Lung (tissue), 12 donors: Measurements from ENCODE around the gene FOXN3. TPM values are rescaled to one million over a fixed set of nuclear protein-coding genes. Genes with fewer than 3 reads are reported as not detected.

Source experiments
- ATAC-seq: fragments of 200-7000 bp; cut with Tn5 transposase; one replicate; pipeline ENCODE4 v1.9.1; 2020; ENCODE audit warnings: moderate number of reproducible peaks; ENCODE audit not compliant: insufficient read depth, low FRiP score
- DNase-seq, 3 donors: peaks; one replicate each; pipeline ENCODE4 v3.0.0-alpha.2; 2013 to 2017
- H3K27ac ChIP-seq, 2 donors: one replicate each; pipeline ENCODE4 v1.5.1; 2013; ENCODE audit warnings: mild to moderate bottlenecking in 2 of 2, moderate library complexity in 2 of 2, control low read depth in 1 of 2, inconsistent platforms in 1 of 2, low read depth in 1 of 2, low read length in 1 of 2
- H3K27me3 ChIP-seq, 3 donors: one replicate each; pipeline ENCODE4 v1.5.1; 2013; ENCODE audit warnings: low read length in 2 of 3; ENCODE audit not compliant: control insufficient read depth in 3 of 3, insufficient read depth in 3 of 3
- H3K36me3 ChIP-seq, 4 donors: one replicate each; pipeline ENCODE4 v1.5.1; 2013; ENCODE audit warnings: low read length in 4 of 4, mild to moderate bottlenecking in 1 of 4, moderate library complexity in 1 of 4; ENCODE audit not compliant: control insufficient read depth in 4 of 4, insufficient read depth in 4 of 4
- H3K4me1 ChIP-seq, 5 donors: one replicate each; pipeline ENCODE4 v1.5.1; 2013; ENCODE audit warnings: low read length in 5 of 5, mild to moderate bottlenecking in 2 of 5, moderate library complexity in 1 of 5; ENCODE audit not compliant: control insufficient read depth in 5 of 5, insufficient read depth in 5 of 5
- H3K4me3 ChIP-seq: one replicate; pipeline ENCODE4 v1.5.1; 2013; ENCODE audit warnings: mild to moderate bottlenecking, control low read depth, moderate library complexity
- H3K9ac ChIP-seq, 2 donors: one replicate each; pipeline ENCODE4 v1.5.1; 2013; ENCODE audit warnings: low read length in 2 of 2, control low read depth in 1 of 2; ENCODE audit not compliant: insufficient read depth in 1 of 2
- H3K9me3 ChIP-seq, 4 donors: one replicate each; pipeline ENCODE4 v1.5.1; 2013; ENCODE audit warnings: low read length in 3 of 4, mild to moderate bottlenecking in 1 of 4, moderate library complexity in 1 of 4; ENCODE audit not compliant: control insufficient read depth in 4 of 4, insufficient read depth in 3 of 4
- WGBS, 2 donors: extraction: QIAGEN DNeasy Blood & Tissue Kit; methylation state at CpG; one replicate each; pipeline ENCODE4 v1.1.7; 2013; 5-methylcytosine and 5-hydroxymethylcytosine counted together
- polyA plus RNA-seq, 2 donors: library from polyadenylated mRNA; stranded (reverse); fragments of 200-250 nt; gene quantifications; one replicate each; pipeline ENCODE4 v1.2.1, GENCODE V29; 2013
- total RNA-seq, 2 donors: library from RNA; depleted of rRNA in 1 of 2; stranded (reverse); fragments of >200 nt in 1 of 2; gene quantifications; one replicate each; pipeline ENCODE4 v1.2.1, GENCODE V29; 2014 to 2021
- TF ChIP-seq, protein P1 (sequence below): IDR thresholded peaks from 2 replicates; pipeline ENCODE4 v1.5.1; 2012; ENCODE audit warnings: mild to moderate bottlenecking; ENCODE audit errors: control extremely low read depth, extremely low read depth
- donor health status: control.
- donor health status: control.
- donor health status: Bipolar disorder and iron deficiency.
- donor health status: healthy.
- donor health status: DM: yes; HTN: yes; CAD: no.

The FOXN3 gene
- total and polyA plus RNA-seq, 4 donors, result 12.7 to 69.7 (median 34.9) TPM

DNA sequence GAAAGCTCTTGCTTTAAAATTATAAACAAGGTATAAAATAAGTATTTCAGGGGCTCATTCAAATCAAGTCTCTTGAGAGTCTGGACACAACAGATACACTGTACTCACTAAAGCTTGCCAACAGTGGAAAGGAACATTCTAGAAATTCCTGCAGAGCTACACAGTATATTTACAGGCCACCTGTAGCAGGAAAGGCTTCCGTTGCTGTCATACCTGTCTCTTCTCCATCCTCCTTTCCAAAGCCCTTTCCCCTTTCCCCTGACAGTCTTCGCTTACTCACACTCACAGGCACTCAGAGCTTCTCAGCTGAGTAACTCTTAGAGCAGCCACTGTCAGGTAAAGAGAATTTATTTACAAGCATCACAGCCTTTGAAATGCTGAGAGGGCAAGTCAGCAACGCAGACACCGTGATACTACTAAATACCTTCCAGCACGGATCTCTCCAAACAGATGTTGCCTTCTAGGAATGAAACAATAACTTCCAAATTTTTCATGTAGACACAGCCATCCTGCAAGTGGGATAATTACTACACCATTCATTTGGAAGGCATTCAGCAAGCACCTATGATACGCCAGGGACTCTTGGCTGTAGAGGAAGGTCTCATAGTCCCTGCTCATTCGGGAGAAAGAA, 167.9 kb downstream of the FOXN3 start:
- ATAC-seq (peak; percentile 50), DNase-seq (peak in 1 of 3 donors; percentile 25)
- TF ChIP-seq, protein P1, sequence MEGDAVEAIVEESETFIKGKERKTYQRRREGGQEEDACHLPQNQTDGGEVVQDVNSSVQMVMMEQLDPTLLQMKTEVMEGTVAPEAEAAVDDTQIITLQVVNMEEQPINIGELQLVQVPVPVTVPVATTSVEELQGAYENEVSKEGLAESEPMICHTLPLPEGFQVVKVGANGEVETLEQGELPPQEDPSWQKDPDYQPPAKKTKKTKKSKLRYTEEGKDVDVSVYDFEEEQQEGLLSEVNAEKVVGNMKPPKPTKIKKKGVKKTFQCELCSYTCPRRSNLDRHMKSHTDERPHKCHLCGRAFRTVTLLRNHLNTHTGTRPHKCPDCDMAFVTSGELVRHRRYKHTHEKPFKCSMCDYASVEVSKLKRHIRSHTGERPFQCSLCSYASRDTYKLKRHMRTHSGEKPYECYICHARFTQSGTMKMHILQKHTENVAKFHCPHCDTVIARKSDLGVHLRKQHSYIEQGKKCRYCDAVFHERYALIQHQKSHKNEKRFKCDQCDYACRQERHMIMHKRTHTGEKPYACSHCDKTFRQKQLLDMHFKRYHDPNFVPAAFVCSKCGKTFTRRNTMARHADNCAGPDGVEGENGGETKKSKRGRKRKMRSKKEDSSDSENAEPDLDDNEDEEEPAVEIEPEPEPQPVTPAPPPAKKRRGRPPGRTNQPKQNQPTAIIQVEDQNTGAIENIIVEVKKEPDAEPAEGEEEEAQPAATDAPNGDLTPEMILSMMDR, result no peak
- WGBS, 2 donors, result 74 to 82% methylated on average over 7 of the region's 7 CpGs
- Histone ChIP-seq H3K4me1 (peaks cover 0 to 6% (median 4%) of the 10 kb centered on the region in 5 donors), H3K27me3 (no peaks in the 10 kb centered on the region), H3K4me3 (no peak overlapping the region), H3K36me3 (peaks cover 0 to 3% (median 0%) of the 10 kb centered on the region in 4 donors), H3K9me3 (no peaks in the 10 kb centered on the region), H3K9ac (no peak overlapping the region), H3K27ac (peak overlapping the region in 1 of 2 donors; percentile 26)

DNA sequence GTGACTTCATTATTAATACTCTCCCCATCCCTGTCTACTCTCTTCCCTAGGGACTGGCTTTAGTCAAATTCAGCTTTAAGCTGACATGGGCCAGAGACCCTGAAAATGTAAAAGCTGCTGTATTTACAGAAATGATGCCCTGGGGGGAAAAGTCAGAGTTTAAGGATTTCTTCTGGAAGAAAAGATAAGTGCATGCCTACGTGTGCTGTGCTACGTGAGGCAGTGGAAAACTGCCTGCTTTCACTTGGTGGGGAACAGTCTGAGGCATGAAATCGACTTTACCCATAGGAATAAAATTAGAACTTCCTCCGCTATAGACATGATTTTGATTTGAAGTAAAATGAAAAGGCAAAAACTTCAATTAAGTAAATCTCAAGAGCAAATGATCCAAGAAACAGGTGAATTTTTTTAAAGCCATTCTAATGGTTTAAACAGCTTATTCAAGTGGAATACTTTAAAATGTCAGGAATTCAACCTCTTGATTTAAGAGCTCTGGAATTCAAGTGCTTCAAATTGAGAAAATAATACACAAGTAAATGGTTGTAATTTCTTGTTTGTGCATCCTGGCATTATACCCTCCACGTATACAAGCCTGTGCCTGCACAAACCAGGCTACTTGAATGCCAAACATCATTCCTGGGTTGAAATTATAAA, 168.5 kb downstream of the FOXN3 start:
- ATAC-seq (peak; percentile 29), DNase-seq (peak in 2 of 3 donors; percentile 42 to 53)
- Histone ChIP-seq H3K9me3 (no peaks in the 10 kb centered on the region), H3K36me3 (peaks cover 0 to 3% (median 0%) of the 10 kb centered on the region in 4 donors), H3K27me3 (no peaks in the 10 kb centered on the region), H3K27ac (no peak overlapping the region), H3K9ac (no peak overlapping the region), H3K4me3 (no peak overlapping the region), H3K4me1 (peaks cover 0 to 9% (median 3%) of the 10 kb centered on the region in 5 donors)
- 70 to 86% methylated on average over 5 of the region's 5 CpGs for WGBS, 2 donors
- TF ChIP-seq, protein P1, result no peak

DNA sequence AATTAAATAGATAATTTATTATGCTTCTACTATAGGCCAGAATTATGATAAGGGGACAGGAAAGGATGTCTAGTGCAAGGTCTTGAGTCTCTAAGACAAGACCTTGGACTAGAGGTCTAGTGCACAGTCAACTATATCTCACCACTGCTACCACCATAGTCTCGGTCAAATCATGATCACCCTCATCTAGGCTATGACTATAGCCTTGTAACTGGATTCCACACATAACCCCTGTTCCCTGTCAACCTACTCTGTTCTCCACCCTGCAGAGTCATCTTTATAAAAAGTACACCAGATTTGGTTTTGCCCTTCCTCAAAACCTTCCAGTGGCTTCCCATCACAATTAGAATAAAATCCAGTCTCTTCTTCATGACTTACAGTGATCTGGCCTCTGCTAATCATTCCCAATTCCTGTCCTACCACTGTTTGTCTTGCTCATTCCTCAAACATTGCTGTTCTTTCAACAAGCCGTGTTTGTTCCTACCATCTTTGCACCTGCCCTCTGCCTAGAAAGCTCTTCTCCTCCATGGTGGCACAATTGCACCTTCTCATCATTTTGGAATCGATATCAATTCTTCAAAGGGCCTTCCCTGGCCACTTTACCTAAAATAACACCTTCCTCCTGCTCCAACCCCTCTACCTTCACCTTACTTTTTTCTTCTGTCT, 169.4 kb downstream of the FOXN3 start:
- Histone ChIP-seq H3K36me3 (peaks cover 0 to 3% (median 0%) of the 10 kb centered on the region in 4 donors), H3K27ac (no peak overlapping the region), H3K4me3 (no peak overlapping the region), H3K9ac (no peak overlapping the region), H3K4me1 (peaks cover 0 to 17% (median 5%) of the 10 kb centered on the region in 5 donors), H3K9me3 (no peaks in the 10 kb centered on the region), H3K27me3 (no peaks in the 10 kb centered on the region)
- DNase-seq (no peak), ATAC-seq (no peak)
- TF ChIP-seq, protein P1, result no peak
- WGBS, 2 donors, result 81 to 95% methylated on average over 3 of the region's 3 CpGs
